NK-92 treated with Interleukin-12 subunit alpha and Interleukin-12 subunit beta, amount 100 ng/mL, for 24 hours (cell line): ENCODE results near the gene SF3A2.

Experiments
- DNase-seq: peaks from one replicate; lab custom pipeline; 2025; lab: John Stamatoyannopoulos, UW

SF3A2 gene

GRCh38 chr19:2226840-2227360 lies 9.7 kb upstream of the SF3A2 start:
- DNase-seq: no peak

GRCh38 chr19:2227415-2228156 lies 9.0 kb upstream of the SF3A2 start:
- DNase-seq: no peak

GRCh38 chr19:2228157-2229030 lies 8.2 kb upstream of the SF3A2 start:
- DNase-seq: no peak

- no peak for DNase-seq
Measured at GRCh38 chr19:2229103-2230032, 7.3 kb upstream of the SF3A2 start.

GRCh38 chr19:2230033-2230531 lies 6.5 kb upstream of the SF3A2 start:
- DNase-seq: no peak

GRCh38 chr19:2230807-2231533 lies 5.7 kb upstream of the SF3A2 start:
- DNase-seq: no peak

GRCh38 chr19:2231621-2232221 lies 4.9 kb upstream of the SF3A2 start:
- DNase-seq: no peak

GRCh38 chr19:2232286-2233151 lies 4.1 kb upstream of the SF3A2 start:
- DNase-seq: no peak

- no peak for DNase-seq
Measured at GRCh38 chr19:2233601-2234280, 2.9 kb upstream of the SF3A2 start.

GRCh38 chr19:2234996-2235380 lies 1.6 kb upstream of the SF3A2 start:
- DNase-seq: no peak

- DNase-seq: no peak
Measured at GRCh38 chr19:2235381-2236063, 1.1 kb upstream of the SF3A2 start.

GRCh38 chr19:2236064-2236313 lies 635 bp upstream of the SF3A2 start:
- DNase-seq: no peak

- DNase-seq: no peak
Measured at GRCh38 chr19:2237051-2237868, 636 bp downstream of the SF3A2 start.

GRCh38 chr19:2237869-2238153 lies 1.2 kb downstream of the SF3A2 start:
- no peak for DNase-seq

- no peak for DNase-seq
Measured at GRCh38 chr19:2239173-2239572, 2.5 kb downstream of the SF3A2 start.

- no peak for DNase-seq
Measured at GRCh38 chr19:2239771-2240770, 3.4 kb downstream of the SF3A2 start.
